Measurements from ENCODE around the gene PPP5C. TPM values are rescaled to one million over a fixed set of nuclear protein-coding genes. Genes with fewer than 3 reads are reported as not detected.

The PPP5C gene
- total RNA-seq, 1 donor from 2014 or later, result 70.9 TPM

DNA sequence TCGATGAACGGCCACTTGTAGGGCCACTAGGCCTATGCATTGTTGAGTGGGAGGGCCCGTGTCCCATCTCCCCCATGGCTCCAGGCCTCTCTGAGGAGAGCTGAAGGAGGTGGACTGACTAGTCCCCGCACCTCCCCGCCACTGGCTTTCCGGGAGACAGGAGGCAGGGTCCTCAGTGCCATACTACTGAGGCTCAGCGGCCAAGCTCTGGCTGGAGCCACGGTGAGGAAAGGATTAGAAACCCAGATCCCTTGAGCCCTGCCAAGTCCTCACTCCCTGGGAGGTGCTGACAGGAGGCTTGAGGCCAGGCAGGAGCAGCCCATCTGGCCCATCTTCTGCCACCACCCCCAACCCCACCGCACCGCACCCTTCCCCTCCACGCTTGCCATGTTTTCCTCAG lies 37.5 kb downstream of the PPP5C start:
- DNase-seq (ENCODE audit: low read depth) (no peak), FAIRE-seq (no peak)
- H3K36me3 ChIP-seq (ENCODE audit: insufficient read depth, low read length), result peaks cover 31% of the 10 kb centered on the region

DNA sequence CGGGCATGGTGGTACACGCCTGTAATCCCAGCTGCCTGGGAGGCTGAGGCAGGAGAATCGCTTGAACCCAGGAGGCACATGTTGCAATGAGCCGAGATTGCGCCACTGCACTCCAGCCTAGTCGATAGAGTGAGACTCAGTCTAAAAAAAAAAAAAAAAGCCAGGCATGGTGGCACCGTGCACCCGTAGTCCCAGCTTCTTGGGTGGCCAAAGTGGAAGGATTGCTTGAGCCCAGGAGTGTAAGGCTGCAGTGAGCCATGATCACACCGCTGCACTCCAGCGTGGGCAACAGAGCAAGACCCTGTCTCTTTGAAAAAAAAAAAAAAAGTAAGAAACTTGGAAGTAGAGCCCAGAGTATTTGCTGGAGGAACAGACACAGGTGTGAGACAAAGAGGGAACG lies 38.7 kb downstream of the PPP5C start:
- peaks cover 13% of the 10 kb centered on the region for H3K79me2 ChIP-seq (ENCODE audit: insufficient read depth, low read length)
- H3K27me3 ChIP-seq (ENCODE audit: insufficient read depth, low read length), result no peaks in the 10 kb centered on the region
- peaks cover 5% of the 10 kb centered on the region for H3K9me3 ChIP-seq (ENCODE audit: insufficient read depth, low read depth, low read length)
- H3K36me3 Mint-ChIP-seq (ENCODE audit: low read depth, unreplicated experiment), result peaks cover 36% of the 10 kb centered on the region
- no peak overlapping the region for H3K27ac ChIP-seq (ENCODE audit: low read depth, low read length)
- TF ChIP-seq, protein P1, sequence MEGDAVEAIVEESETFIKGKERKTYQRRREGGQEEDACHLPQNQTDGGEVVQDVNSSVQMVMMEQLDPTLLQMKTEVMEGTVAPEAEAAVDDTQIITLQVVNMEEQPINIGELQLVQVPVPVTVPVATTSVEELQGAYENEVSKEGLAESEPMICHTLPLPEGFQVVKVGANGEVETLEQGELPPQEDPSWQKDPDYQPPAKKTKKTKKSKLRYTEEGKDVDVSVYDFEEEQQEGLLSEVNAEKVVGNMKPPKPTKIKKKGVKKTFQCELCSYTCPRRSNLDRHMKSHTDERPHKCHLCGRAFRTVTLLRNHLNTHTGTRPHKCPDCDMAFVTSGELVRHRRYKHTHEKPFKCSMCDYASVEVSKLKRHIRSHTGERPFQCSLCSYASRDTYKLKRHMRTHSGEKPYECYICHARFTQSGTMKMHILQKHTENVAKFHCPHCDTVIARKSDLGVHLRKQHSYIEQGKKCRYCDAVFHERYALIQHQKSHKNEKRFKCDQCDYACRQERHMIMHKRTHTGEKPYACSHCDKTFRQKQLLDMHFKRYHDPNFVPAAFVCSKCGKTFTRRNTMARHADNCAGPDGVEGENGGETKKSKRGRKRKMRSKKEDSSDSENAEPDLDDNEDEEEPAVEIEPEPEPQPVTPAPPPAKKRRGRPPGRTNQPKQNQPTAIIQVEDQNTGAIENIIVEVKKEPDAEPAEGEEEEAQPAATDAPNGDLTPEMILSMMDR (IDR thresholded peaks at IDR 0.05; ENCODE audit: insufficient read depth, low read depth, low read length), result no peak
- TF ChIP-seq EZH2 (IDR thresholded peaks at IDR 0.05; ENCODE audit: insufficient read depth, low read length), result no peak
- no peak overlapping the region for H3K4me3 ChIP-seq (ENCODE audit: insufficient read depth, low read depth, low read length)
- no peak overlapping the region for H3K4me2 ChIP-seq (ENCODE audit: low read length)
- H3K9ac ChIP-seq (ENCODE audit: low read length), result no peak overlapping the region
- no peak for FAIRE-seq
- H3K36me3 ChIP-seq (ENCODE audit: insufficient read depth, low read length), result peaks cover 31% of the 10 kb centered on the region
- no peak for DNase-seq (ENCODE audit: low read depth)
- no peak overlapping the region for H3K4me3 Mint-ChIP-seq (ENCODE audit: unreplicated experiment)
- peaks cover 4% of the 10 kb centered on the region for H4K20me1 ChIP-seq (ENCODE audit: insufficient read depth, low read length)
- no peaks in the 10 kb centered on the region for H3K9me3 Mint-ChIP-seq (ENCODE audit: unreplicated experiment)
- no peaks in the 10 kb centered on the region for H3K4me1 Mint-ChIP-seq (ENCODE audit: low read depth, unreplicated experiment)
- H2AFZ ChIP-seq (ENCODE audit: low read depth, low read length), result no peak overlapping the region
- no peak overlapping the region for H3K27ac Mint-ChIP-seq (ENCODE audit: unreplicated experiment)
- H3K27me3 Mint-ChIP-seq (ENCODE audit: low read depth, unreplicated experiment), result no peaks in the 10 kb centered on the region
- no peaks in the 10 kb centered on the region for H3K4me1 ChIP-seq (ENCODE audit: insufficient read depth, low read length)

More for the DNA sequence above, 37.5 kb downstream of the PPP5C start:
- Mint-ChIP-seq H3K27ac (ENCODE audit: unreplicated experiment) (no peak overlapping the region), H3K27me3 (ENCODE audit: low read depth, unreplicated experiment) (no peaks in the 10 kb centered on the region), H3K36me3 (ENCODE audit: low read depth, unreplicated experiment) (peaks cover 33% of the 10 kb centered on the region), H3K4me3 (ENCODE audit: unreplicated experiment) (no peak overlapping the region), H3K4me1 (ENCODE audit: low read depth, unreplicated experiment) (no peaks in the 10 kb centered on the region), H3K9me3 (ENCODE audit: unreplicated experiment) (no peaks in the 10 kb centered on the region)
- peaks cover 25% of the 10 kb centered on the region for H3K79me2 ChIP-seq (ENCODE audit: insufficient read depth, low read length)
- no peak overlapping the region for H3K4me2 ChIP-seq (ENCODE audit: low read length)
- TF ChIP-seq, protein P1 (IDR thresholded peaks at IDR 0.05; ENCODE audit: insufficient read depth, low read depth, low read length), result no peak
- TF ChIP-seq EZH2 (IDR thresholded peaks at IDR 0.05; ENCODE audit: insufficient read depth, low read length), result no peak
- no peaks in the 10 kb centered on the region for H3K27me3 ChIP-seq (ENCODE audit: insufficient read depth, low read length)
- H2AFZ ChIP-seq (ENCODE audit: low read depth, low read length), result no peak overlapping the region
- peaks cover 8% of the 10 kb centered on the region for H4K20me1 ChIP-seq (ENCODE audit: insufficient read depth, low read length)
- H3K27ac ChIP-seq (ENCODE audit: low read depth, low read length), result no peak overlapping the region
- H3K9me3 ChIP-seq (ENCODE audit: insufficient read depth, low read depth, low read length), result peaks cover 3% of the 10 kb centered on the region
- H3K4me3 ChIP-seq (ENCODE audit: insufficient read depth, low read depth, low read length), result no peak overlapping the region
- no peak overlapping the region for H3K9ac ChIP-seq (ENCODE audit: low read length)
- H3K4me1 ChIP-seq (ENCODE audit: insufficient read depth, low read length), result no peaks in the 10 kb centered on the region

DNA sequence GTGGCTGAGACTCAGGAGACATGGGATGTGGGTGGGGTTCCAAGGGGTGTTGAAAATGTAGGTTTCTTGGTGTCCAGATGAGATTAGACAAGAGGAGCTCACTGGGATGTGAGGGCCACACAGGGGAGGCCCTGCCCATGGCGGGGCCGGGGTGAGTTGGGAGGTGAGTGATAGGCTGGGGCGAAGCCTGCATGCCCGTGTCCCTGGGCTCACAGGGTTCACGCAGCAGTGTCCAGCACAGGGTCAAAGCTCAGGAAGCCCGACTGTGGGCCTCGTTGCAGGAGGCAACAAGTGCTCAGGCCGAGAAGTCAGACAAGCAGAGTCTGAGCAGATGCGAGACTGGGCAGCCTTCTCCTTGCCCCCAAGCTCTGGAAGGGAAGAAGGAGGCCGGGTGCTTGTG lies 39.3 kb downstream of the PPP5C start:
- Histone ChIP-seq H3K9ac (ENCODE audit: low read length) (no peak overlapping the region), H3K9me3 (ENCODE audit: insufficient read depth, low read depth, low read length) (peaks cover 5% of the 10 kb centered on the region), H3K4me2 (ENCODE audit: low read length) (no peak overlapping the region), H3K27ac (ENCODE audit: low read depth, low read length) (no peak overlapping the region), H3K27me3 (ENCODE audit: insufficient read depth, low read length) (no peaks in the 10 kb centered on the region), H3K4me3 (ENCODE audit: insufficient read depth, low read depth, low read length) (no peak overlapping the region), H3K79me2 (ENCODE audit: insufficient read depth, low read length) (peaks cover 7% of the 10 kb centered on the region), H3K4me1 (ENCODE audit: insufficient read depth, low read length) (no peaks in the 10 kb centered on the region), H2AFZ (ENCODE audit: low read depth, low read length) (no peak overlapping the region), H4K20me1 (ENCODE audit: insufficient read depth, low read length) (peaks cover 4% of the 10 kb centered on the region), H3K36me3 (ENCODE audit: insufficient read depth, low read length) (peaks cover 31% of the 10 kb centered on the region)
- Mint-ChIP-seq H3K4me3 (ENCODE audit: unreplicated experiment) (no peak overlapping the region), H3K9me3 (ENCODE audit: unreplicated experiment) (no peaks in the 10 kb centered on the region), H3K27me3 (ENCODE audit: low read depth, unreplicated experiment) (no peaks in the 10 kb centered on the region), H3K36me3 (ENCODE audit: low read depth, unreplicated experiment) (peaks cover 37% of the 10 kb centered on the region), H3K4me1 (ENCODE audit: low read depth, unreplicated experiment) (no peaks in the 10 kb centered on the region), H3K27ac (ENCODE audit: unreplicated experiment) (peak overlapping the region; percentile 58)
- no peak for FAIRE-seq
- TF ChIP-seq, protein P1 (IDR thresholded peaks at IDR 0.05; ENCODE audit: insufficient read depth, low read depth, low read length), result no peak
- no peak for TF ChIP-seq EZH2 (IDR thresholded peaks at IDR 0.05; ENCODE audit: insufficient read depth, low read length)
- no peak for DNase-seq (ENCODE audit: low read depth)
